Thoracic aorta (tissue), 2 donors: ENCODE measurements around the gene ADARB1. TPM values are rescaled to one million over a fixed set of nuclear protein-coding genes. Genes with fewer than 3 reads are reported as not detected.

Experiments
- ATAC-seq: fragments of 150-250 bp; one replicate; pipeline ENCODE4 v1.8.0; 2017; ENCODE audit warnings: low read depth; ENCODE audit not compliant: insufficient number of reproducible peaks, low FRiP score
- DNase-seq: peaks from one replicate; pipeline ENCODE4 v3.0.0-alpha.2; 2020; ENCODE audit warnings: low spot score
- H3K27ac ChIP-seq, 2 donors: fragments of 200-600 bp; sonication (generic); 1 replicate in 1 of 2; 2 replicates in 1 of 2; pipeline ENCODE4 v1.5.1; 2016; ENCODE audit warnings: mild to moderate bottlenecking in 2 of 2, moderate library complexity in 2 of 2
- H3K27me3 ChIP-seq: fragments of 200-600 bp; sonication (generic); replicated peaks from 2 replicates; pipeline ENCODE4 v1.6.0; 2016; ENCODE audit warnings: mild to moderate bottlenecking; ENCODE audit not compliant: insufficient read depth
- H3K36me3 ChIP-seq: fragments of 200-600 bp; sonication (generic); one replicate; pipeline ENCODE4 v1.5.1; 2016
- H3K4me1 ChIP-seq, 2 donors: fragments of 200-600 bp; sonication (generic); 1 replicate in 1 of 2; 2 replicates in 1 of 2; pipeline versions ENCODE4 v1.5.1 to v1.6.0; 2016; ENCODE audit warnings: low read depth in 2 of 2, mild to moderate bottlenecking in 1 of 2; ENCODE audit not compliant: control insufficient read depth in 1 of 2
- H3K4me3 ChIP-seq: fragments of 200-600 bp; sonication (generic); 2 replicates; pipeline ENCODE4 v1.5.1; 2016; ENCODE audit warnings: mild to moderate bottlenecking
- H3K9me3 ChIP-seq: fragments of 200-600 bp; sonication (generic); 2 replicates; pipeline ENCODE4 v1.5.1; 2016
- total RNA-seq, 2 donors: library from RNA; depleted of rRNA; stranded (reverse); fragments of >200 nt; gene quantifications; one replicate each; pipeline versions ENCODE4 v1.1.0 to v1.2.3, GENCODE V29; 2016
- TF ChIP-seq, protein P1 (sequence below): fragments of 200-600 bp; sonication (generic); IDR thresholded peaks from one replicate; pipeline ENCODE4 v1.5.1; 2019; ENCODE audit warnings: antibody characterized with exemption

ADARB1 gene
- total RNA-seq, 2 donors from 2014 or later = 124 to 201 TPM

DNA sequence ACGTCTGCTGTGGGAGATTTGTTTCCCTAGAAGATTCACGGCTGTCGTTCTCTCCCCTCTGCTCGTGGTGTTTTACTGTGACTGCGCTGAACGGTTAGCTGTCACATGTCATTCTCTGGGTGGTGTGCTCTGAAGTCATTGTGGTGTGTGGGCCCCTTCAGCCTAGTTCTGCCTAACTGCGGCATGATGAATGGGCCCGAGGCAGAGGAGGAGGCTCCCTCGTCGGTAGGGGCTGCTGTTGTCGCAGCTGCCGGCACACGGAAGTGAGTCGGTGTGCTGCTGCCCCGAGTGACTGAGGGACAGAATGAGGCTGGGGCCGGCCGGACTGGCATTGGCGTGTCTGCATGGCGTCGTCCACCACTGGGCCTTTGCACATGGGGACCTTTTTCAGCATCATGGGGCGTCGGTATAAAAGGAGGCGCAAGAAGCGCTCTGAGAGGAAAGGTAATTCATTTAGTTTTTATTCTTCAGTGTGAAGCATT is 77.9 kb downstream of the ADARB1 start:
- Histone ChIP-seq H3K27me3 (no peaks in the 10 kb centered on the region), H3K9me3 (no peaks in the 10 kb centered on the region), H3K4me3 (peak overlapping the region; percentile 1), H3K27ac (no peak overlapping the region), H3K4me1 (peaks cover 11 to 53% of the 10 kb centered on the region in 2 donors), H3K36me3 (peaks cover 10% of the 10 kb centered on the region)
- TF ChIP-seq, protein P1, sequence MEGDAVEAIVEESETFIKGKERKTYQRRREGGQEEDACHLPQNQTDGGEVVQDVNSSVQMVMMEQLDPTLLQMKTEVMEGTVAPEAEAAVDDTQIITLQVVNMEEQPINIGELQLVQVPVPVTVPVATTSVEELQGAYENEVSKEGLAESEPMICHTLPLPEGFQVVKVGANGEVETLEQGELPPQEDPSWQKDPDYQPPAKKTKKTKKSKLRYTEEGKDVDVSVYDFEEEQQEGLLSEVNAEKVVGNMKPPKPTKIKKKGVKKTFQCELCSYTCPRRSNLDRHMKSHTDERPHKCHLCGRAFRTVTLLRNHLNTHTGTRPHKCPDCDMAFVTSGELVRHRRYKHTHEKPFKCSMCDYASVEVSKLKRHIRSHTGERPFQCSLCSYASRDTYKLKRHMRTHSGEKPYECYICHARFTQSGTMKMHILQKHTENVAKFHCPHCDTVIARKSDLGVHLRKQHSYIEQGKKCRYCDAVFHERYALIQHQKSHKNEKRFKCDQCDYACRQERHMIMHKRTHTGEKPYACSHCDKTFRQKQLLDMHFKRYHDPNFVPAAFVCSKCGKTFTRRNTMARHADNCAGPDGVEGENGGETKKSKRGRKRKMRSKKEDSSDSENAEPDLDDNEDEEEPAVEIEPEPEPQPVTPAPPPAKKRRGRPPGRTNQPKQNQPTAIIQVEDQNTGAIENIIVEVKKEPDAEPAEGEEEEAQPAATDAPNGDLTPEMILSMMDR = no peak
- no peak for DNase-seq
- ATAC-seq = no peak

DNA sequence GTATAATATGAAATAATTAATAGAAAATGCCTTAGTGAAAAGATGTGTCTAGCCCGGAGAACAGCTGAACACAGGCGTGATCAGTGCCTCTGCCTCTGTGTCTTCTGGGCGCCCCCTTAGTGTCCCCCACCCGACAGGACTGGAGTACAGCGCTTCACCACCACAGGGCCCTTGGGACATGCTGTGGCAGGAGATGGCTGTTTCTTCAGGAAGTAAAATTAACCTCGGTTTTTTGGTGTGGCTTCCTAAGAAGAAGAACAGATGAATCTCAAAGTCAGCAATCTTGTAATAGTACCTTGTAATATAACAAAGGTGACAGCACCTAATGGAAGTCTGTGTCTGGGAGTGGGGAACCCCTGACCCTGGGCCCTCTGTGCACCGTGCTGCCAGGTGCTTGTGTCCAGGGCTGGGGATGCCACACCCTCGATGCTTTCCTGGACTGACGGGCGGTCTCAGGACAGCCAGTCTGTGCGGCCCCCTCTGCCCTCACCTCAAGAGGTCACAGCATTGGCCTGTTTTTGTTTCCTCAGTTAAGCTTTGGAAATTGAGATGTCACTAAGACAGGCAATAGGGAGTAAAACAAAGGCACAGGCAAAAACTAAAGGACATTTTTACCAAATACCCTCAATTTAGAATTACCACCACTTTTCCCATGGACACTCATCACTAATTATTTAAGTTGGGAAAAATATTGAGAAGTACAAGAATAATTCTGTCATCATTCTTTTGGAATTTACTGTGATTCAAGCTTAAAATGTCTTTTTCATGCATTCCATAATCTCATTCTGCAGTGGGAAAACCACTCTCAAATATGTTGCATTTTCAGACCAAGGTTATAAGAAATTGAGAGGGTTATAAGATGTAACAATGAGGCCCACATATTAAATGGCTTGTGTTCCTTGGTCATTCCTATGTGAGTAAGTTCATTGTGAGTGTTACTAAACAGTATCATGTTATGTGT is 79.3 kb downstream of the ADARB1 start:
- no peak for ATAC-seq
- Histone ChIP-seq H3K36me3 (peaks cover 7% of the 10 kb centered on the region), H3K4me1 (peaks cover 11 to 44% of the 10 kb centered on the region in 2 donors), H3K27ac (no peak overlapping the region), H3K9me3 (no peaks in the 10 kb centered on the region), H3K27me3 (no peaks in the 10 kb centered on the region), H3K4me3 (no peak overlapping the region)
- TF ChIP-seq, protein P1 = no peak
- no peak for DNase-seq

DNA sequence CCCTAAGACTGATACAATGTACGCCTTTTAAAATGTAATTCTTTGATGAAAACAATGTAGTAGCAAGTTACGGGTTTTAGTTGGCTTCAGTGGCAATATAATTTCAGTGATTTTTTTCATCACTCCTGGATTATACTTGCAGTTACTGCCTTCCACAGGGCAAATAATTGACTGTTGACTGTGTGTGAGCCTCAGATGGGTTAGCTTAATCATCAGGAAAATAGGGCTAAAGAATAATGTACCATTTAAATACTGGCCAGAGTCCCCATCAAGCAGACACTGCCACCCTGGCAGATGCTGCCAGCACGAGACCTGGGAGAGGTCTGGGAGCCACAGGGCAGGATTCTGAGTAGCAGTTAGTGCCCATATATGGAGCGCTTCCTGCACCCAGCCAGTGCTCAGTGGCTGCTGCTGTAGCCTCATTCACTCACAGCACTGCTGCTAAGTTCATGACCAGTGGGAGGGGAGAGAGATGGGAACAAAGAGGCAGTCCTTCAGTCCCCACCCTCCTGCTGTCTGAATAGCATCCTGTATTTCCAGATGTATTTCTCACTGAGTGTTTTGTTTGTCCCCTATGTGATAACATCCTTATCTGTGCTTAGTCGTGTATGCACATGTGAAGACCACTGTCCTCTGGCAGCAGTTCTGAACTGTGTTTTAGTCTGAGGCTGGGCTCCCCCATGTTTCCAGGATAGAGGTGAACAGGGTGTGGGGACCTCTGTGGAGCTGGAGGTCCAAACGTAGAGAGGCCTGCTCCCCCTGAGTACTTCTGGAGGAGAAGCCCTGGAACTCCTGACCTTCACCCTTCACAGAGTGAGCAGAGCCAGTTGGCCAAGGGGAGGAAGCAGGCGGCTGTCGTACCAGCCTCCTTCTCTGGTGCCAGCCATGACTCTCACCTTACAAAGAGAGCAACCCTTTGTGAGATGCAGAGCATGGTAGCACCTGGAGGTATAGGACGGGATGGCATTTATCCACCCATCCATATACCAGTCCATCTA is 80.4 kb downstream of the ADARB1 start:
- Histone ChIP-seq H3K27ac (no peak overlapping the region), H3K27me3 (no peaks in the 10 kb centered on the region), H3K4me3 (no peak overlapping the region), H3K9me3 (no peaks in the 10 kb centered on the region), H3K36me3 (peaks cover 7% of the 10 kb centered on the region), H3K4me1 (peaks cover 11 to 44% of the 10 kb centered on the region in 2 donors)
- ATAC-seq (no peak), DNase-seq (no peak)
- TF ChIP-seq, protein P1 = no peak

DNA sequence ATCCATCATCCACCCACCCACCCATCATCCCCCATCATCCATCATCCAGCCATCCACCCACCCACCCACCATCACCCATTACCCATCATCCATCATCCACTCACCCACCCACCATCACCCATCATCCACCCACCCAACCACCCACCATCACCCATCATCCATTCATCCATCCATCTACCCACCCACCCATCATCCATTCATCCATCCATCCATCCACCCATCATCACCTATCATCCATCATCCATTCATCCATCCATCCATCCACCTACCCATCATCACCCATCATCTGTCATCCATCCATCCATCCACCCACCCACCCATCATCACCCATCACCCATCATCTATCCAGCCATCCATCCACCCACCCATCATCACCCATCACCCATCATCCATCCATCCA is 81.5 kb downstream of the ADARB1 start:
- no peak for DNase-seq
- Histone ChIP-seq H3K27me3 (no peaks in the 10 kb centered on the region), H3K36me3 (peaks cover 7% of the 10 kb centered on the region), H3K4me1 (peaks cover 11 to 42% of the 10 kb centered on the region in 2 donors), H3K9me3 (no peaks in the 10 kb centered on the region), H3K4me3 (no peak overlapping the region), H3K27ac (no peak overlapping the region)
- ATAC-seq = no peak
- TF ChIP-seq, protein P1 = no peak
